DMS153 treated with DMSO at 0.1 percent for 48 hours (cell line): ENCODE measurements around the gene BCHE.
A peak's percentile ranks its signal among the peaks of the same experiment; 100 is the strongest.

Experiments used
- DNase-seq: peaks from one replicate; lab custom pipeline; 2025; ENCODE audit not compliant: unreplicated experiment; lab: John Stamatoyannopoulos, UW

BCHE gene

DNA sequence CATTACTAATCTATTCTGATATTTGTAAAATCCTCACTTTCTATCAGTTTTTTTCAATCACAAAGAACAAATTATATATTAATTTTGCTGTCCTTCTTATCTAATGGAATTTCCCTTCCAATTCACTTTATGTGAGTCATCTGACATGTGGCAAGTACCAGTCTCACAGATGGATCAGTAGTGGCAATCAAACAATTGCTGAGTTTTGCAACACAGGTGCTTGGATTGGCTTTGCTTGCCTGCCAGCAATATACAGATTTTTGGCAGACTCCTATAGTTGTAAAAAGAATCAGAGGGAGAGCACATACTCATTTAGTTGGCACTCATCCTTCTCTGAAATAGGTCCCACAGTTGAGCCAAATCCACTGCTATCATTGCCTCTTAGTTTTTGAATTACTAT lies 83.7 kb downstream of the BCHE start:
- no peak for DNase-seq

DNA sequence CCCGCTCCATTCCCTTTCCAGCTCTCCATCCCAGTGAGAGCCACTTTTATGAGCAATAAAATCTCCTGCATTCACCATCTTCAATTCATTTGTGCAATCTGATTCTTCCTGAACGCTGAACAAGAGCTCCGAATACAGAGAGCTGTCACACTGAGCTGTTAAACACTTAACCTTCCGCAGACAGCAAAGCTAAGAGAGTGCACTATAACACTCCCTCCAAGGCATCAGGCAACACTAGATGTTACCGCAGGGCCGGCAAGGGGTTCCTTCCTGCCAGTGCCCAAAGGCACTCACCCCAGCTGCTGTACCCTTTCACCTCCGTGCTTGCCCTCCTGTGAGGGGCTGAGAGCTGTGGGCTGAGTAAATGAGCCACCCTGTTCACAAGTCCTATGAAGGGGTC lies 85.6 kb downstream of the BCHE start:
- DNase-seq = peak; percentile 44

DNA sequence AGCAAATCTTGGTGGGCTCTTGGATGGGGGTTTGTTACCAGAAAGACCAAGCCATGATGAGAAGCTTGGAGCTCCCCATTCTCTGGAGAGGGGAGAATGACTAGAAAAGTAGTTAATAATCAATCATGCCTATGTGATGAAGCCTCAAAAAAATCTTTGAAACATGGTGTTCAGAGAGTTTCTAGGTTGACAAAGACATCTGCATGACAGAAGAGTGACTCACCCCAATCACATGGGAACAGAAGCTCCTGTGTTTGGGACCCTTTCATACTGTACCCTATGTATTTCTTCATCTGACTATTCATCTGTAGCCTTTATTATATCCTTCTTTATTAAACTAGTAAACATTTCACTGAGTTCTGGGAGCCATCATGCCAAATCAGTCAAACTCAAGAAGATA lies 87.4 kb downstream of the BCHE start:
- no peak for DNase-seq

GRCh38 chr3:165749241-165749640 lies 88.0 kb downstream of the BCHE start:
- DNase-seq = no peak

GRCh38 chr3:165748094-165748493 lies 89.1 kb downstream of the BCHE start:
- no peak for DNase-seq

GRCh38 chr3:165746874-165747273 lies 90.3 kb downstream of the BCHE start:
- no peak for DNase-seq

- DNase-seq = no peak
These were observed 93.2 kb downstream of the BCHE start for GRCh38 chr3:165744025-165744424.

DNA sequence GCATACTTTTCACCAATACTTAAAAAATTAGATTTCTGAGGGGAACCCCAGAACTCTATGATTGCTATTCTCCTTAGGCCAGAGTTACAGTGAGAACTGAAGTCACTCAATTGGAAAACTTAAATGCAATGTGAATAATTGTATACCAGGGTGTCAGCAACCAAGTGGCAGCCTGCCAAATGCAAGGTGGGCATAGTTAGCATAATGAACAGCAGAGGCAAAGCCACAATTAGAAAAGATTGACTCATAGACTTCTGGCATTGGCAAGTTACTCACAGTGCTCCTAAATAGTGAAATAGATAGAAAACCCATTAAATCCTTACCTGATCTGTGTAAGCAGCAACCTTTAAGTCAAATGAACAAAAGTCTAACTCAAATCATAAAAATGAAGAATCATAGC lies 94.9 kb downstream of the BCHE start:
- no peak for DNase-seq

GRCh38 chr3:165729756-165730155 lies 107.5 kb downstream of the BCHE start:
- no peak for DNase-seq

DNA sequence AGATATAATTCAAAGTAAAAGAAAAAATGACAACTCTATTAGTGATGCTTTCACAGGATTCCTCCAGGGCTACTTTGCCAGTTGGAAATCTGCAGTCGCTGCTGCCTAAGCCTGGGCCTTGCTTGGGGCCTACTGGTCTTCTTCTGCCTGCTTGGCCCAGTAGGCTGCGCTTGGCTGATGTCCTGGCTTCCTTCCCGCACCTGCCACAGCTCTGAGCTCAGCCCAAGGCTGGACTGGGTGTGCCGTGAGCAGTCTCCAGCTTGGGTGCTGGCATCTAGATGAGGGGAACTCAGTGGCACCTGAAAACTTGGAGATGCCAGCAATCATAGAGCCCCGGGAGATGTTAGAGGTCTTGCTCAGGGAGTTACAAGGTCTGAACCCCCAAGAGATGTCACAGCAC lies 108.3 kb downstream of the BCHE start:
- no peak for DNase-seq

GRCh38 chr3:165725296-165725695 lies 111.9 kb downstream of the BCHE start:
- no peak for DNase-seq
